ENCODE measurements around the gene ZNF101. TPM values are rescaled to one million over a fixed set of nuclear protein-coding genes. Genes with fewer than 3 reads are reported as not detected.

ZNF101 gene
- total and polyA plus RNA-seq, 9 of the 15 experiments (the other 6 are each of a cell fraction or from before 2014, with no cell fraction given) = 9.6 to 20.3 (median 12.4) TPM

GRCh38 chr19:19668230-19669012, at the start of gene ZNF101 (continued):
- TF ChIP-seq POLR3A (IDR thresholded peaks at IDR 0.05; ENCODE audit: borderline replicate concordance, extremely low read depth, insufficient read depth, insufficient read length) (no peak), L3MBTL2 (IDR thresholded peaks at IDR 0.05) (peak; percentile 74), NR2C1 (IDR thresholded peaks at IDR 0.05) (peak; percentile 74; the same call in 1 of the 2 replicates), NR2C1 (tag; IDR thresholded peaks at IDR 0.05) (peak; percentile 77), POLR2G (IDR thresholded peaks at IDR 0.05; ENCODE audit: low read depth, low read length) (peak; percentile 92), ZFP36 (IDR thresholded peaks at IDR 0.05; ENCODE audit: low read depth, low read length, partially characterized antibody) (no peak), PHF20 (IDR thresholded peaks at IDR 0.05; ENCODE audit: partially characterized antibody) (peak; percentile 68), PRPF4 (IDR thresholded peaks at IDR 0.05; ENCODE audit: insufficient read depth, low read depth, low read length, poor library complexity, severe bottlenecking) (no peak), FOXK2 (conservative IDR thresholded peaks at IDR 0.05 in 1 of 2, IDR thresholded peaks at IDR 0.05 in 1 of 2; ENCODE audit: low read depth in 2 of 2) (peak in 1 of 2 experiments; percentile 32; a peak in 1 of 4 replicates), MBD1 (CRISPR knock-in tag; IDR thresholded peaks at IDR 0.05) (0 out of 2 replicates have a peak, but pooled peaks have one; percentile 37), ERF (CRISPR knock-in tag; IDR thresholded peaks at IDR 0.05) (no peak), E2F3 (CRISPR knock-in tag; IDR thresholded peaks at IDR 0.05) (0 out of 2 replicates have a peak, but pooled peaks have one; percentile 67), POLR2A (conservative IDR thresholded peaks at IDR 0.05) (peak; percentile 88), NCOA1 (IDR thresholded peaks at IDR 0.05; ENCODE audit: low read depth) (peak; percentile 43; the same call in 1 of the 2 replicates), YY1 (IDR thresholded peaks at IDR 0.05; ENCODE audit: borderline replicate concordance in 1 of 3, control insufficient read depth in 1 of 3, extremely low read depth in 1 of 3, insufficient read depth in 3 of 3, insufficient read length in 1 of 3, insufficient replicate concordance in 2 of 3, low read depth in 1 of 3, low read length in 2 of 3) (peak in 1 of 3 experiments; percentile 47), MEIS2 (IDR thresholded peaks at IDR 0.05; ENCODE audit: partially characterized antibody) (peak; percentile 84), BRD4 (IDR thresholded peaks at IDR 0.05) (0 out of 2 replicates have a peak, but pooled peaks have one; percentile 35), TARDBP (IDR thresholded peaks at IDR 0.05) (no peak), TAF7 (tag; IDR thresholded peaks at IDR 0.05) (peak; percentile 25; the same call in 1 of the 2 replicates), ZBTB11 (CRISPR knock-in tag; IDR thresholded peaks at IDR 0.05) (peak; percentile 67 to 96 (median 80); a peak in 5 of 6 replicates)
- TF ChIP-seq, protein P1, sequence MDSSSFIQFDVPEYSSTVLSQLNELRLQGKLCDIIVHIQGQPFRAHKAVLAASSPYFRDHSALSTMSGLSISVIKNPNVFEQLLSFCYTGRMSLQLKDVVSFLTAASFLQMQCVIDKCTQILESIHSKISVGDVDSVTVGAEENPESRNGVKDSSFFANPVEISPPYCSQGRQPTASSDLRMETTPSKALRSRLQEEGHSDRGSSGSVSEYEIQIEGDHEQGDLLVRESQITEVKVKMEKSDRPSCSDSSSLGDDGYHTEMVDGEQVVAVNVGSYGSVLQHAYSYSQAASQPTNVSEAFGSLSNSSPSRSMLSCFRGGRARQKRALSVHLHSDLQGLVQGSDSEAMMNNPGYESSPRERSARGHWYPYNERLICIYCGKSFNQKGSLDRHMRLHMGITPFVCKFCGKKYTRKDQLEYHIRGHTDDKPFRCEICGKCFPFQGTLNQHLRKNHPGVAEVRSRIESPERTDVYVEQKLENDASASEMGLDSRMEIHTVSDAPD (CRISPR knock-in tag; IDR thresholded peaks at IDR 0.05) = no peak
